ENCODE data around the gene RFC5. TPM values are rescaled to one million over a fixed set of nuclear protein-coding genes. Genes with fewer than 3 reads are reported as not detected.
A peak's percentile ranks its signal among the peaks of the same experiment; 100 is the strongest.

RFC5 gene
- total RNA-seq, 4 donors from 2014 or later: 7.3 to 13.5 (median 9.0) TPM

- no peak for TF ChIP-seq POLR2AphosphoS5 (IDR thresholded peaks at IDR 0.05)
- TF ChIP-seq POLR2A (IDR thresholded peaks at IDR 0.05): no peak
- no peak for TF ChIP-seq EP300 (IDR thresholded peaks at IDR 0.05)
- TF ChIP-seq, protein P1, sequence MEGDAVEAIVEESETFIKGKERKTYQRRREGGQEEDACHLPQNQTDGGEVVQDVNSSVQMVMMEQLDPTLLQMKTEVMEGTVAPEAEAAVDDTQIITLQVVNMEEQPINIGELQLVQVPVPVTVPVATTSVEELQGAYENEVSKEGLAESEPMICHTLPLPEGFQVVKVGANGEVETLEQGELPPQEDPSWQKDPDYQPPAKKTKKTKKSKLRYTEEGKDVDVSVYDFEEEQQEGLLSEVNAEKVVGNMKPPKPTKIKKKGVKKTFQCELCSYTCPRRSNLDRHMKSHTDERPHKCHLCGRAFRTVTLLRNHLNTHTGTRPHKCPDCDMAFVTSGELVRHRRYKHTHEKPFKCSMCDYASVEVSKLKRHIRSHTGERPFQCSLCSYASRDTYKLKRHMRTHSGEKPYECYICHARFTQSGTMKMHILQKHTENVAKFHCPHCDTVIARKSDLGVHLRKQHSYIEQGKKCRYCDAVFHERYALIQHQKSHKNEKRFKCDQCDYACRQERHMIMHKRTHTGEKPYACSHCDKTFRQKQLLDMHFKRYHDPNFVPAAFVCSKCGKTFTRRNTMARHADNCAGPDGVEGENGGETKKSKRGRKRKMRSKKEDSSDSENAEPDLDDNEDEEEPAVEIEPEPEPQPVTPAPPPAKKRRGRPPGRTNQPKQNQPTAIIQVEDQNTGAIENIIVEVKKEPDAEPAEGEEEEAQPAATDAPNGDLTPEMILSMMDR (IDR thresholded peaks at IDR 0.05): no peak
- Histone ChIP-seq H3K4me3 (no peak overlapping the region), H3K36me3 (no peaks in the 10 kb centered on the region), H3K4me1 (peaks cover 0 to 8% (median 0%) of the 10 kb centered on the region in 3 donors), H3K27ac (no peak overlapping the region), H3K27me3 (peaks cover 3% of the 10 kb centered on the region), H3K9me3 (no peaks in the 10 kb centered on the region)
- WGBS, 2 donors (ENCODE audit: low coverage in 1 of 2): 87 to 100% methylated on average over 3 of the region's 3 CpGs
- no peak for ATAC-seq
Measured at GRCh38 chr12:118011377-118011776, 5.1 kb upstream of the RFC5 start.

DNA sequence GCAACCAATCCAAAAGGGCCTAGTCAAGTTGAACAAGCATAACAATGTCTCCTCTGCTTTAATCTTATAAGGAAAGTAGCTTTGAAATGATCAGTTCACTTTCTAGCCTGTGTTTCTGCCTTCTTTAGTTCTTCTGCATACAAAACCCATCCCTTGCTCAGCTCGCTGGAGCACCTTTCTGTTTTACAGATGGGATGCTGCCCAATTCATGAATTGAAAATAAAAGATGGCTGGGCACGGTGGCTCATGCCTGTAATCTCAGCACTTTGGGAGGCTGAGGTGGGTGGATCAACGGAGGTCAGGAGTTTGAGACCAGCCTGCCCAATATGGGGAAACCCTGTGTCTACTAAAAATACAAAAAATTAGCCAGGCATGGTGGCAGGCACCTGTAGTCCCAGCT, 4.5 kb upstream of the RFC5 start:
- no peaks in the 10 kb centered on the region for H3K9me3 ChIP-seq
- H3K36me3 ChIP-seq: no peaks in the 10 kb centered on the region
- TF ChIP-seq POLR2A (IDR thresholded peaks at IDR 0.05) (no peak), POLR2AphosphoS5 (IDR thresholded peaks at IDR 0.05) (no peak), EP300 (IDR thresholded peaks at IDR 0.05) (no peak)
- TF ChIP-seq, protein P1 (IDR thresholded peaks at IDR 0.05): no peak
- H3K27me3 ChIP-seq: peaks cover 3% of the 10 kb centered on the region
- no peak for ATAC-seq
- no peak overlapping the region for H3K4me3 ChIP-seq
- peaks cover 0 to 11% (median 0%) of the 10 kb centered on the region in 3 donors for H3K4me1 ChIP-seq
- 83 to 85% methylated on average over 1 to 3 of the region's 3 CpGs for WGBS, 2 donors (ENCODE audit: low coverage in 1 of 2)
- no peak overlapping the region for H3K27ac ChIP-seq

DNA sequence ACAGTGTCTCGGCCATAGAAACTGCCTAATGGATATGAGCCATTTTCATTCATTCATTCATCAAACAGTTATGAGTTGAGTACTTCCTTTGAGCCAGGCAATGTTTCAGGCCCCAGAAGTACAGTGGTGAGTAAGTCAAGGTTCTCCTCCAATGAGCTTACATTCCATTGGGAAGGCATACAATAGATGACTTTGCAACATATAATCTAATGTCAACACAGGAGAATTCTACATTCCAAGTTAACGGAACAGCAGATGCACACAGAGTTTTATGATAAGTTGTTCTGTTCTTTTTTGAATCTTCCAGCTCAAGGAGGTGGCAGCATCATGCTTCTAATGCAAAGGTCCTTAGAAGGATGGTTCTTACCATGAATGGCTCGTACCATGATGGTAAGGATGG, 3.2 kb upstream of the RFC5 start:
- Histone ChIP-seq H3K27me3 (peaks cover 3% of the 10 kb centered on the region), H3K9me3 (no peaks in the 10 kb centered on the region), H3K4me1 (peaks cover 0 to 24% (median 6%) of the 10 kb centered on the region in 3 donors), H3K27ac (no peak overlapping the region), H3K4me3 (no peak overlapping the region), H3K36me3 (no peaks in the 10 kb centered on the region)
- ATAC-seq: no peak
- 93 to 100% methylated on average over 2 to 3 of the region's 3 CpGs for WGBS, 2 donors (ENCODE audit: low coverage in 1 of 2)
- TF ChIP-seq, protein P1 (IDR thresholded peaks at IDR 0.05): no peak
- no peak for TF ChIP-seq EP300 (IDR thresholded peaks at IDR 0.05)
- TF ChIP-seq POLR2AphosphoS5 (IDR thresholded peaks at IDR 0.05): no peak
- TF ChIP-seq POLR2A (IDR thresholded peaks at IDR 0.05): no peak

GRCh38 chr12:118015306-118015705, 1.2 kb upstream of the RFC5 start:
- H3K27me3 ChIP-seq: no peaks in the 10 kb centered on the region
- WGBS, 2 donors (ENCODE audit: low coverage in 1 of 2): 86 to 94% methylated on average over 1 to 2 of the region's 2 CpGs
- TF ChIP-seq, protein P1 (IDR thresholded peaks at IDR 0.05): no peak
- TF ChIP-seq POLR2A (IDR thresholded peaks at IDR 0.05) (no peak), EP300 (IDR thresholded peaks at IDR 0.05) (no peak), POLR2AphosphoS5 (IDR thresholded peaks at IDR 0.05) (no peak)
- no peaks in the 10 kb centered on the region for H3K9me3 ChIP-seq
- H3K4me1 ChIP-seq: peaks cover 0 to 24% (median 6%) of the 10 kb centered on the region in 3 donors
- no peak overlapping the region for H3K4me3 ChIP-seq
- ATAC-seq: no peak
- no peak overlapping the region for H3K27ac ChIP-seq
- H3K36me3 ChIP-seq: peaks cover 0 to 17% of the 10 kb centered on the region in 2 donors

DNA sequence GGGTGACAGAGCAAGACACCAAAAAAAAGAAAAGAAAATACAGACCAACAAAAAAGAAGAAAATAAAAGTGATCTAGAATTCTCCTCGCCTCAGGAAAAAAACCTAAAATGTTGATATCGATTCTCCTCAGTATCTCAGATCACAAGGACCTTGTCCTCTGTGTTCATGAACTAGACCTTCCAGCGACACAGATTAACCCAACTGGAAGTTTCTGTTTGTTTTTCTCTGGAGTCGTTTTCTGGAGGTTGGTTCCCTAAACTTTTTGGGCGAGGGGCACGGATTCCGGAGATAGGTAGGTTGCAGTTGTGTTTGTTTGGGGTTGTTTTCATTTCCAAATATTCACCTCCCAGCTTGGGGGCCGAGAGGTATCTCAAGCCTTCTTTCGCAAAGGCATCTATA, 559 bp upstream of the RFC5 start:
- no peak overlapping the region for H3K27ac ChIP-seq
- no peaks in the 10 kb centered on the region for H3K9me3 ChIP-seq
- no peak for ATAC-seq
- H3K27me3 ChIP-seq: no peaks in the 10 kb centered on the region
- TF ChIP-seq POLR2A (IDR thresholded peaks at IDR 0.05): no peak
- TF ChIP-seq EP300 (IDR thresholded peaks at IDR 0.05): no peak
- TF ChIP-seq, protein P1 (IDR thresholded peaks at IDR 0.05): no peak
- TF ChIP-seq POLR2AphosphoS5 (IDR thresholded peaks at IDR 0.05): no peak
- peaks cover 0 to 24% (median 6%) of the 10 kb centered on the region in 3 donors for H3K4me1 ChIP-seq
- H3K36me3 ChIP-seq: peaks cover 0 to 23% of the 10 kb centered on the region in 2 donors
- H3K4me3 ChIP-seq: peak overlapping the region; percentile 82 to 96
- 23 to 27% methylated on average over 5 to 9 of the region's 9 CpGs for WGBS, 2 donors (ENCODE audit: low coverage in 1 of 2)

All from gastroesophageal sphincter (tissue), 4 donors.